WTC11 (cell line): ENCODE measurements around the gene ARL6IP5. TPM values are rescaled to one million over a fixed set of nuclear protein-coding genes. Genes with fewer than 3 reads are reported as not detected.
A peak's percentile ranks its signal among the peaks of the same experiment; 100 is the strongest.

Experiments used
- ATAC-seq: fragments of 200-7000 bp; cut with Tn5 transposase; 2 replicates; pipeline ENCODE4 v1.10.0; 2021; ENCODE audit warnings: mild to moderate bottlenecking, moderate library complexity
- CTCF ChIA-PET: fragments of 300-600 bp; sonication (Branson Sonifier 250); formaldehyde crosslinking; loops from one replicate; lab custom pipeline; 2021; ENCODE audit warnings: antibody characterized with exemption; lab: Charles Lee
- POLR2A ChIA-PET: fragments of 350-600 bp; sonication (Branson Sonifier 250); formaldehyde crosslinking; loops from one replicate; lab custom pipeline; 2021; ENCODE audit warnings: antibody characterized with exemption; lab: Charles Lee
- DNase-seq: peaks from one replicate; pipeline ENCODE4 v3.0.0; 2021; ENCODE audit warnings: low spot score
- H3K27ac Mint-ChIP-seq: 2 replicates; pipeline ENCODE4 v1.8.0; 2021; ENCODE audit warnings: mixed read lengths
- H3K27me3 Mint-ChIP-seq: 2 replicates; pipeline ENCODE4 v1.8.0; 2021; ENCODE audit warnings: low read depth, mild to moderate bottlenecking, moderate library complexity, mixed read lengths
- H3K36me3 Mint-ChIP-seq: 2 replicates; pipeline ENCODE4 v1.8.0; 2021; ENCODE audit warnings: mixed read lengths
- H3K4me1 Mint-ChIP-seq: 2 replicates; pipeline ENCODE4 v1.8.0; 2022; ENCODE audit warnings: mixed read lengths
- H3K4me3 Mint-ChIP-seq: 2 replicates; pipeline ENCODE4 v1.8.0; 2021; ENCODE audit warnings: mild to moderate bottlenecking, moderate library complexity, mixed read lengths
- H3K9me3 Mint-ChIP-seq: 2 replicates; pipeline ENCODE4 v1.8.0; 2021; ENCODE audit warnings: mixed read lengths
- AR ChIP-seq: fragments of 250-450 bp; sonication (Bioruptor Pico); IDR thresholded peaks from 2 replicates; pipeline ENCODE4 v1.9.0; 2021; ENCODE audit warnings: mild to moderate bottlenecking
- CREB1 ChIP-seq: sonication (generic); formaldehyde crosslinking; IDR thresholded peaks from 2 replicates; pipeline ENCODE4 v1.8.0; 2023; ENCODE audit warnings: mild to moderate bottlenecking, missing genetic modification reagents
- E2F5 ChIP-seq: sonication (generic); formaldehyde crosslinking; IDR thresholded peaks from 2 replicates; pipeline ENCODE4 v1.8.1; 2022; ENCODE audit warnings: mild to moderate bottlenecking, moderate library complexity, missing genetic modification reagents
- GRHL2 ChIP-seq: fragments of 250-450 bp; sonication (Bioruptor Pico); IDR thresholded peaks from 2 replicates; pipeline ENCODE4 v1.8.0; 2022; ENCODE audit warnings: mild to moderate bottlenecking, moderate library complexity; ENCODE audit not compliant: insufficient replicate concordance, severe bottlenecking
- HMGA2 ChIP-seq: fragments of 250-450 bp; sonication (Bioruptor Pico); IDR thresholded peaks from 2 replicates; pipeline ENCODE4 v1.4.0; 2021; ENCODE audit warnings: mild to moderate bottlenecking, moderate library complexity
- IRF2 ChIP-seq: sonication (generic); formaldehyde crosslinking; IDR thresholded peaks from 2 replicates; pipeline ENCODE4 v1.8.0; 2022; ENCODE audit warnings: low read depth, missing genetic modification reagents, borderline replicate concordance
- JUN ChIP-seq: sonication (generic); formaldehyde crosslinking; IDR thresholded peaks from 2 replicates; pipeline ENCODE4 v1.8.0; 2023; ENCODE audit warnings: mild to moderate bottlenecking, missing genetic modification reagents
- MLX ChIP-seq: sonication (generic); formaldehyde crosslinking; IDR thresholded peaks from 2 replicates; pipeline ENCODE4 v1.8.1; 2023; ENCODE audit warnings: mild to moderate bottlenecking, missing genetic modification reagents, moderate library complexity
- NFATC4 ChIP-seq: fragments of 250-450 bp; sonication (Bioruptor Pico); IDR thresholded peaks from 2 replicates; pipeline ENCODE4 v1.9.0; 2021; ENCODE audit warnings: mild to moderate bottlenecking
- PREB ChIP-seq: sonication (generic); formaldehyde crosslinking; IDR thresholded peaks from 2 replicates; pipeline ENCODE4 v1.8.1; 2022; ENCODE audit warnings: mild to moderate bottlenecking, missing genetic modification reagents, moderate library complexity, borderline replicate concordance
- PRRX2 ChIP-seq: fragments of 250-450 bp; sonication (Bioruptor Pico); IDR thresholded peaks from 2 replicates; pipeline ENCODE4 v1.8.0; 2021; ENCODE audit warnings: mild to moderate bottlenecking
- SOX15 ChIP-seq: fragments of 250-450 bp; sonication (Bioruptor Pico); IDR thresholded peaks from 2 replicates; pipeline ENCODE4 v1.9.0; 2021; ENCODE audit warnings: mild to moderate bottlenecking
- TEAD1 ChIP-seq: sonication (generic); formaldehyde crosslinking; IDR thresholded peaks from 2 replicates; pipeline ENCODE4 v1.8.0; 2022; ENCODE audit warnings: mild to moderate bottlenecking, missing genetic modification reagents
- TEAD4 ChIP-seq: sonication (generic); formaldehyde crosslinking; IDR thresholded peaks from 2 replicates; pipeline ENCODE4 v1.8.0; 2022; ENCODE audit warnings: mild to moderate bottlenecking, missing genetic modification reagents
- TP53 ChIP-seq: sonication (generic); formaldehyde crosslinking; IDR thresholded peaks from 2 replicates; pipeline ENCODE4 v1.8.1; 2023; ENCODE audit warnings: mild to moderate bottlenecking, missing genetic modification reagents
- USF2 ChIP-seq: sonication (generic); formaldehyde crosslinking; IDR thresholded peaks from 2 replicates; pipeline ENCODE4 v1.8.1; 2023; ENCODE audit warnings: mild to moderate bottlenecking, missing genetic modification reagents, moderate library complexity
- ZBTB21 ChIP-seq: sonication (generic); formaldehyde crosslinking; IDR thresholded peaks from 2 replicates; pipeline ENCODE4 v1.8.1; 2023; ENCODE audit warnings: mild to moderate bottlenecking, missing genetic modification reagents, borderline replicate concordance
- ZMAT4 ChIP-seq: fragments of 250-450 bp; sonication (Bioruptor Pico); IDR thresholded peaks from 2 replicates; pipeline ENCODE4 v1.9.0; 2021; ENCODE audit warnings: mild to moderate bottlenecking
- ZNF121 ChIP-seq: sonication (generic); formaldehyde crosslinking; IDR thresholded peaks from 2 replicates; pipeline ENCODE4 v1.8.0; 2023; ENCODE audit warnings: missing genetic modification reagents
- ZNF138 ChIP-seq: sonication (generic); formaldehyde crosslinking; conservative IDR thresholded peaks from 2 replicates; pipeline ENCODE4 v1.8.1; 2022; ENCODE audit warnings: mild to moderate bottlenecking, moderate library complexity, missing genetic modification reagents
- ZNF512 ChIP-seq: sonication (generic); formaldehyde crosslinking; IDR thresholded peaks from 2 replicates; pipeline ENCODE4 v1.8.1; 2022; ENCODE audit warnings: missing genetic modification reagents, borderline replicate concordance
- total RNA-seq: library from RNA; stranded (reverse); gene quantifications from 3 replicates; pipeline ENCODE4 v1.2.3, GENCODE V29; 2021

The ARL6IP5 gene
- total RNA-seq, 1 experiment from 2014 or later: 28.4 TPM

GRCh38 chr3:69108811-69109210, 24.1 kb downstream of the ARL6IP5 start:
- Mint-ChIP-seq H3K27ac (no peak overlapping the region), H3K27me3 (no peaks in the 10 kb centered on the region), H3K36me3 (peaks cover 7% of the 10 kb centered on the region; the same call in 1 of the 2 replicates), H3K9me3 (no peaks in the 10 kb centered on the region), H3K4me3 (no peak overlapping the region), H3K4me1 (peaks cover 6% of the 10 kb centered on the region)
- TF ChIP-seq SOX15 (CRISPR knock-in tag) (no peak), AR (CRISPR knock-in tag) (no peak), HMGA2 (CRISPR knock-in tag) (no peak), TEAD4 (CRISPR knock-in tag) (no peak), E2F5 (CRISPR knock-in tag) (no peak), USF2 (no peak)
- POLR2A ChIA-PET: no interaction called here
- no peak for DNase-seq
- CTCF ChIA-PET: interaction anchor here (0.7 to 0.9 kb wide), 2 partner anchors 12 to 54 kb away, joined by 3 to 6 read pairs; no protein-coding TSS in a partner anchor
- no peak for ATAC-seq

- Mint-ChIP-seq H3K4me3 (no peak overlapping the region), H3K9me3 (no peaks in the 10 kb centered on the region), H3K27me3 (no peaks in the 10 kb centered on the region), H3K36me3 (no peaks in the 10 kb centered on the region), H3K4me1 (peaks cover 6% of the 10 kb centered on the region), H3K27ac (no peak overlapping the region)
- no peak for DNase-seq
- ChIA-PET CTCF (no interaction called here), POLR2A (no interaction called here)
- ATAC-seq: peak; percentile 58
- TF ChIP-seq CREB1 (no peak), USF2 (no peak), NFATC4 (CRISPR knock-in tag) (no peak), PREB (CRISPR knock-in tag) (no peak), GRHL2 (CRISPR knock-in tag) (no peak), ZMAT4 (CRISPR knock-in tag) (no peak), PRRX2 (no peak), JUN (CRISPR knock-in tag) (no peak), AR (CRISPR knock-in tag) (no peak), ZNF138 (no peak), ZNF121 (no peak), TP53 (CRISPR knock-in tag) (no peak), MLX (CRISPR knock-in tag) (no peak), IRF2 (no peak), ZNF512 (CRISPR knock-in tag) (no peak), ZBTB21 (CRISPR knock-in tag) (no peak), TEAD1 (CRISPR knock-in tag) (no peak)
Observed at GRCh38 chr3:69110941-69111546, 26.3 kb downstream of the ARL6IP5 start.
